Left ventricle myocardium superior (tissue), 1 donor: ENCODE data around the gene PLAC1. TPM values are rescaled to one million over a fixed set of nuclear protein-coding genes. Genes with fewer than 3 reads are reported as not detected.

Experiments
- ATAC-seq: fragments of 200-7000 bp; cut with Tn5 transposase; one replicate; pipeline ENCODE4 v1.9.1; 2020; ENCODE audit warnings: mild to moderate bottlenecking, moderate library complexity
- DNase-seq: peaks from one replicate; pipeline ENCODE4 v3.0.0-alpha.2; 2020
- intact Hi-C: fragments of 100-400 bp; cut with micrococcal nuclease; formaldehyde crosslinking; loops from one replicate; pipeline ENCODE4 v1.11.0; 2022
- total RNA-seq: library from RNA; stranded (reverse); fragmentation: NEBNext Ultra II Directional; extraction: Animal tissue kit (Norgen Biotek cat#: 25700); gene quantifications from one replicate; pipeline ENCODE4 v1.2.1, GENCODE V29; 2021
- donor health status: DM: no; HTN: yes; CAD: no; lungs with severe emphysema.

Gene PLAC1
- total RNA-seq, 1 donor from 2014 or later = not detected

DNA sequence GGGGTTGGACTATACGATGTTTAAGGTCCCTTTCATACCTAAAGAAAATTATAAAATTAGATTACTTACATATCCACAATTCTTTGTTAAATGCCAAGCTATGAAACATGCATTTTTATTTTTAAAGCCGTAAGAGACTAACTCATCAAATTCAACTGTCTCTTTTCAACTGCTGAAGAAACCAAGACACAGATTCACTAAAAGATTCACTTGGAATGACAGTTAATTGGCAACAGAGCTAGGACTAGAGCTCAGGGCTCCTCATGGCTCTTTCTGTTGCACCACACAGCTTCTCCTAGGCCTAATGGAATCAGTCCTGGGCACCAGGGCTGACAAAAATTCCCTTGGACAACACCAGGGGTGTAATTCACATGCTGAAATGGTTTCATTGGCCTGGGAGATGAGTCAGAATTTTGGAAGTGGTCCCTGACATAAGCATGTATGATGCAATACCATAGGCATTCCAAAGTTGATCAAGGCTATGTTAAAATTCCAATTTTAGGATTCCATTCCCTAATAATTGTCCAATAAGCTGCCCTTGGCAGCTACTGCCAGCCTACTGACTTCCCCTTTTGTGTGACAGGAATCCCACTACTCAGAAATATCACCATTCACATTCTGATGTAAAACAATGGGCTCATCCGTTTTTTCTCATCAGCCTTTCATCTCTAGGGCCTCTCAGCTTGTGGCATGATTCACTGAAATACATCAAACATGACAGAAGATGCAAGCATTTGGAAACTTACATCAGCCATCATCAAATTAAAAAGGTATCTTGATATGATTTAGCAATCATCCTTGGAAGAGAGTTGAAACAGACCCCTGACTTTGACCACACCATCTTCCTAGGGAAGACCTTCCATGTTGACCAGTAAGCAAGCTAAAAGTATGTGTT, 54.2 kb downstream of the PLAC1 start:
- intact Hi-C loops = no loop called here
- DNase-seq (no peak), ATAC-seq (peak; percentile 76)

DNA sequence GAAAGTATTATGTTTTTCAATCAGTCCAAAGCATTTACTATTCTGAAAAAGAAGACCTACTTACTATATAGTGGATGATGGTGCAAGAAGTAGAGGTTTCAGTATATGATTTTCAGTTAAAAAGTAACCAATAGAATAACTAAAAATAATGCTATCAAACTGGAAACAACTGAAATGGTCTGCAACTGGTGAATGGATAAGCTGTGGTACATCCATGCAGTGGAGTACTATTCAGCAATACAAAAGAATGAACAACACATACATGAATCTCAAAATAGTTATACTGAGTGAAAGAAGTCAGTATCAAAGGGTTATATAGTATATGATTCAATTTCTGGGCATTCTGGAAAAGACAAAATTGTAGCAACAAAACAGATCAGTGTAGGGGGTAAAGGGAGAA, 55.9 kb downstream of the PLAC1 start:
- no peak for ATAC-seq
- no peak for DNase-seq
- intact Hi-C loops = no loop called here

DNA sequence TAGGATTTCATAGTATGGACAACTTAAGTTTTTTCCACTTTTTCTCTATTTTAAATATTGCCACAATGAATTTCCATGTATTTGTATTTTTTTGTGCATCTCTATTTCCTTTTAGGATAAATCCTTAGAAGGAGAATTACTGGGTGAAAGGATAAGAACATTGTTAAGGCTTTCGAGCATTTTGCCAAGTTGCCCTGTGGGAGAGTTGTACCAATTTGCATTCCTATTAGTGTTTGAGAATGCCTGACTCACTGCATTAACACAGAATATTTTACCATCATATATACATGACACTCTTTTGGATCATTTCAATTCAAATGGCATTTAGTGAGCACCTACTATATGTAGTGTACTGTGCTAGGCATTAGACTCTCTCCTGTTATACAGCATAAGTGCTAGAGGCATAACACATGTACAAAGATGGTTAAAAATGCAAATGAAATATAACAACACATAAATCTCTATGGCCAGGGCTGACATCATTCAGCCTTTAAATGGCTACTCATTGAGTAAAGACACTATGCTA, 57.0 kb downstream of the PLAC1 start:
- DNase-seq = no peak
- no peak for ATAC-seq
- intact Hi-C loops = no loop called here

DNA sequence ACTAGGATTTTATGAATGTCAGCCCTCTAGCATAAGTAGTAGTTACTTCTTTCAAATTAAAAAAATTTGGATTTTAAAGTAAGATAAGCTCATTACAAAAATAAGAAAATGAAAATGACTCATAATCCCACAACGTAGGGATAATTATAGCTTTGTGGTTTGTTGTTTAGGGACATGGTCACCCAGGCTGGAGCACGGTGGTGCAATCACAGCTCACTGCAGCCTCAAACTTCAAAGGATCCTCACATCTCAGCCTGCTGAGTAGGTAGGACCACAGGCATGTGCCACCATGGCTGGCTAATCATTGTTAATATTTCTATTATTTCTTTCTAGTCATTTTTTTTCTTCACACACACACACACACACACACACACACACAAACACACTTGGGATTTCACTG, 57.6 kb downstream of the PLAC1 start:
- intact Hi-C loops = no loop called here
- ATAC-seq (no peak), DNase-seq (no peak)

DNA sequence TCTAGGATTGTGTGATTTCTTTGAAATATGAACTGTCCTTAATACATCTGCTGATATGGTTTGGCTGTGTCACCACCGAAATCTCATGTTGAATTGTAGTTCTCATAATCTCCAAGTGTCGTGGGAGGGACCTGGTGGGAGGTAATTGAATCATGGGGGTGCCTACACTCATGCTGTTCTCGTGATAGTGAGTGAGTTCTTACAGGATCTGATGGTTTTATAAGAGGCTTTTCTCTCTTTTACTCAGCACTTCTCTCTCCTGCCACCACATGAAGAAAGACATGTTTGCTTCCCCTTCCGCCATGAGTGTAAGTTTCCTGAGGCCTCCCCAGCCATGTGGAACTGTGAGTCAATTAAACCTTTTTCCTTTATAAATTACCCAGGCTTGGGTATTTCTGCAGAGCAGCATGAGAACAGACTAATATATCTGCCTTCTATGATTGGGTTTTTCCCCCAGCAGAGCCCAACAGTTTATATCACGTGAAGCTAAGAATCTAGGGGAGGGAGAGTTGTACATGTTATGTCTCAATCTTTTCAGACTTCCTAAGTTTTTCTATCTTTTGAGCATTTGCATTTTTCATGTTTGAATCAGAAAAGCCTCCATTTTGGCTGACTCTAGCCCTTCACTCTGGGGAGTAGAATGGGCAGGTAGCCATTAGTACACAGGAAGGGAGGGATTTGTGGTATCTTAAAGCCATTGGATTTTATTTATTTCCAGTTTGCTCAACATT, 58.9 kb downstream of the PLAC1 start:
- no peak for DNase-seq
- ATAC-seq = peak; percentile 71
- intact Hi-C loops = no loop called here

DNA sequence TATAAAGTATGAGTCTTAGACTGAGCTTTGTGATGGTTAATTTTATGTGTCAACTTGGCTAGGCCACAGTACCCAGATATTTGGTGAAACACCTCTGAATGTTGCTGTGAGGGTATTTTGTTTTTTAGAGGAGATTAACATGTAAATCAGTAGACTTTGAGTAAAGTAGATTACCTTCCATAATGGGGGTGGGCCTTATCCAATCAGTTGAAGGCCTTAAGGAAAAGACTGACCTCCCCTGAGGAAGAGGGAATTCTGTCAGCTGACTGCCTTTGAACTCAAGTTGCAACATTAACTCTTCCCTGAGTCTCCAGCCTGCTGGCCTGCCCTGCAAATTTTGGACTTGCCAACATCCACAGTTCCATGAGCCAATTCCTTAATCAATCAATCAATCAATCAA, 66.0 kb downstream of the PLAC1 start:
- ATAC-seq (no peak), DNase-seq (no peak)
- intact Hi-C loops = no loop called here

DNA sequence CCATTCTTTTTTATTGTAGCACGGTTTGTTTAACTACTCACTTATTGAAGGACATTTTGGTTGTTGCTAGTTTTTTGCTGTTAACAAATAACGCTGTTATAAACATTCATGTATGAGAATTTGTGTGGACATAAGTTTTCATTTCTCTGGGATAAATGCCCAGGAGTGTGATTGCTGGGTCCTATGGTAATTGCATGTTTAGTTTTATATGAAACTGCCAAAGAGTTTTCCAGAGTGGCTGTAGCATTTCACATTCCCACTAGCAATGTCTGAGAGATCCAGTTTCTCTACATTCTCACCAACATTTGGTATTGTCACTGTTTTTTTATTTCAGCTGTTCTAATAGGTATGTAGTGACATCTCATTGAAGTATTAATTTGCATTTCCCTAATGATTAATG, 66.8 kb downstream of the PLAC1 start:
- intact Hi-C loops = no loop called here
- no peak for ATAC-seq
- DNase-seq = no peak

DNA sequence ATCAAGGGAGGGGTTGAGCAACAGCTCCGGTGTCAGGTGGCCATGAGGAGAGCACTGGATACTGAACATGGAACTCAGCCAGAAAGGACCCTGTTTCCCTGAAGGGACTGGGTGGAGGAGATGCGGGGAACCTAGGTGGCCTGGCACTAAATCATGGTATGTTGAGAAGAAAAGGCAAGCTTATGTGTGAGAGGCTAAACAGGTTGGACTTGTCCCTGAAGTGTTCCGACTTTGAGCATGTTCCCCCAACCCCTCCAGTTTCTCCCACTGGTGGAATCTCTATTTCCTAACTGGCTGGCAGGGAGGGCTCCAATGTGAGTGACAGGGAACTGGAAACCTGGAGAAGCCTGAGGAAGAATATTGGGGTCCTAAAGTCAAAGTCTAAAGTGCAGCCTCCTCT, 69.5 kb downstream of the PLAC1 start:
- DNase-seq = no peak
- no peak for ATAC-seq

DNA sequence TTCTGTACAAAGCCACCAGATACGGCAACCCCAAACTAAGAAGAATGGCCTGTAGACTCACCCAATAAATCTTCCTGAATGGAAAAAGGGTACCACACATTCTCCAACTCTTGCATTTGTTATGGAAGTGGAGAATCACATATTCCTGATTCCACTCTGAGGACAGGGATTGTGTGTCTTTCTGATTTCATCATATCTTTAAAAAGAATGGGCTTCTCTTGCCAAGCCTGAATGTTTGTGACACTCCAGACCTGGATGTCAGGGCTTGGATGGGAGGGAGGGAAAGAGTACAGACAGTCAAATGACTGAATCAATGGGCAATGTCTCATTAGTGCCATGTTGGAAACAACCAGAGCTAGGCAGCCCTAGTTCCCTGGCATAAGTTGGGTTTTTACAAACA, 77.4 kb downstream of the PLAC1 start:
- intact Hi-C loops = no loop called here
- ATAC-seq (peak; percentile 80), DNase-seq (no peak)

More for the DNA sequence above, 69.5 kb downstream of the PLAC1 start:
- intact Hi-C loops = no loop called here

DNA sequence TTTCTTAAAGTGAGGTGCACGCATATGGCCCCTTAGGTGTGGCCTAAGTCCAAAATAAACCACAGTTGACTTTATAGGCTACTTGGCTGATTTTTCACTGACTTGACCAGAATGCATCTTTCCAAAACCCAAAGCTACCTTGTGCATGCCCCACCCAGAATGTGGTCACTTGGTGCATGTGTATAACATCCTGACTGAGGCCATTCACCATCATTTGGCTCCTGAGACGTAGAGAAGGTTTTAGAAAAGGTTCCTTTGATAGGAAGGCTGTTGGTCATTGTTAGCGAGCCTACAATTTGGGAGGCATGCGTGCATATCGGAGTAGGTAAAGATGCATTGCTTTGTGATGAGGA, 84.6 kb downstream of the PLAC1 start:
- DNase-seq (no peak), ATAC-seq (no peak)
- intact Hi-C loops = no loop called here

DNA sequence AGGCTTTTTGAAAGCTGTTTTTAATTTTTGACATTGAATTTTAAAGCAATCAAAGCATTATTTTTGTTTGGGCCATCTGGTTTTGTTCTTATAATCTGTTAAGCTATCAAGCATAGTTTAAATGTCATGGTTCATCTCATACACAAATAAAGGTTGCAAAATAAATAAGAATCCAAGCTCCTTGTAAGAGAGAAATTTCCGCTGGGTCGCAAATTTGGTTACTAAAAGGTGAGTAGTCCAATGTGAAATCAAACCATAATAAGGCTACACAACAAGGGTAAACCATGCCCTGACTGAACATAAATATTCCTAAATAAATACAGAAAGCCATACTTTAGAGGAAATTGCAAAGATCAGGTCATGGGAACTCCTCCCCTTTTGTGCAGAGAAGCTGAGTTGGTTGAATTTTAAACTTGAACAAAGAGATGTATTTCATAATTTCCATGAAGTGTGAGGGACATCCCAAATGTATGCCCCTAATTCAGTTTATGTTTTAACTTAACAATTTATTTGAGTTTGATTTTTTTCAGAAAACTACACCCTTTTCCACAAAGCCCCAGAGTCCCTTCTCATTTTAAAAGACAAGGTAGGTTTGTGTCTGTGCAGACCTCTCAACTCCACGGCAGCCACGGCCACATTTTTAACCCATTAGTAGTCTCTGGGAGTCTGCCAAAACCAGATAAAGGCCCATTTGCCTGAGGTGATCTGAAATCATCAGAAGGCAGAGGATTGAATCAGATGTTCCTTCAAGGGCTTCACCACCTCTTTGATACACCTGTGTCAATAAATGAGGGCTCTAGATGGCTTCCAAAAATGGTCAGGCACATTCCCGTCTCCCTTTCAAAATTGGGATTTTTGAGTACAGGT, 85.2 kb downstream of the PLAC1 start:
- no peak for DNase-seq
- no peak for ATAC-seq
- intact Hi-C loops = no loop called here

DNA sequence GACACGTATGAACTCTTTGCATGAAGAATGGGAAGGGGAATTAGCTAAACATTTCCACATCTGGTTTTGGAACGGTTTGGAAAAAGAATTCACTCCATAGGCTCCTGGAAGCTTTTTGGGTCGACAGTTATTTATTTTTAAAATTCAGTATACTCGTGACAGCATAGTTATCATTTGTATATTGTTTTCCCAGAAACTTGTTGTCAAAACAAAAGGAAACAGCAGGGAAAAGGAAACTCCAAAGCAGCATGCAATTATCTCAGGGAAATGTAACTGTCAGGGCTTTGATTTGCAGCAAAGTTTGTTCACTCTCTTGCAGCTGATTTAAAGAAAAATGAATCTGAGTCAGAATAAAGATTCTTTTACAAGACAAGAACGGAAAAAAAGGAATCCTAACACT, 86.5 kb downstream of the PLAC1 start:
- ATAC-seq (no peak), DNase-seq (no peak)
- intact Hi-C loops = no loop called here

DNA sequence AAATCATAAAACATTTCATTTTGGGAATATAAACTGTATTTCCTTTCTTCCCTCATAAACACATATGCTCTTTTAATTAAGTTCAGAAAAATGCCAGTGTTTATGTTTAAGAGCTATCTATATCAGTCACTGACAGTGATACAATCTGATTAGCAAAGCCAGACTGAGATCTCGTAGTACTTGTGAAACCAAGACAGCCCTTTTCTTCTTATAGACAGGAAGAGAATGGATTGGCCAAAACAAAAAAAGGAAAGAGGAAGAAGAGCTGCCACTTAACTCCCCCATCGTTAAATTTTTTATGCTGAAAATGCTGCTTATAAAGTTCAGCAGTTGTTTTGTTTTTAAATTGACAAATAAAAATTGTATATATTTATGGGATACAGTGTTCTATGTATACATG, 87.4 kb downstream of the PLAC1 start:
- DNase-seq (no peak), ATAC-seq (no peak)
- intact Hi-C loops = no loop called here

DNA sequence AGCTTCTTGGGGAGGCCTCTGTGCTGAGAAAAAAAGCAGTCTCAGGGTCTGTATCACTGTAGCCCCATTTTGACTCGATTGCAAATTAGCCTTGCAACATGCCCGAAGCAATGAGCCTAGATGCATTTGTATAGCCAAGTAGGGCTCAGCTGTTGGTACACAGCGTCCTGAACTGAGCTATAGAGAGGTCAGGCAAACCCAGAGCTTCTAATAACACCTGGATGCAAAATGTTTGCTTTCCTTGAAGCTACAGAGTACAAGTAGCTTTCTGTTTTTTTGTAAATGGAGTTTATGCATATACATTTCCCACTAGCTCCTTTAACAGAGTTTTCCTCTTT, 87.8 kb downstream of the PLAC1 start:
- DNase-seq (no peak), ATAC-seq (peak; percentile 93)
- intact Hi-C loops = no loop called here

DNA sequence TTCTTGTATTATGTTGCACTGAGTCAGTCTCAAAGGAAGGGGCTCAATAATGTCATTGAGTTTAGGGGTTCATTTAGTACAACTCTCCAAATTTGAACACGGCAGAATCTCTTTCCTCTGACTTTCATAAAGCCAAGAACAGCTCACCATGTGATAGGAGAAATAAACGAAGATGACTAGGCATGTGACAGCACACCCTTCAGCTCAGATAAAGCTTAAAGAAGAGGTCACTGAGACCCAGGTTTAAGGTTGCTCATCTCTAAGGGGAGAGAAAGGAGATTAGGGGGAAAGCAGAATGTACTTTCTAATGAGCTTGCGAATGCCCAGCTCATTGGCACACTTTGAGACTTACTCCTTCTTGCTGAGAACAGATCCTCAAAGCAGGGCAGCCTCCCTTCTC, 89.0 kb downstream of the PLAC1 start:
- DNase-seq (no peak), ATAC-seq (no peak)
- intact Hi-C loops = no loop called here

DNA sequence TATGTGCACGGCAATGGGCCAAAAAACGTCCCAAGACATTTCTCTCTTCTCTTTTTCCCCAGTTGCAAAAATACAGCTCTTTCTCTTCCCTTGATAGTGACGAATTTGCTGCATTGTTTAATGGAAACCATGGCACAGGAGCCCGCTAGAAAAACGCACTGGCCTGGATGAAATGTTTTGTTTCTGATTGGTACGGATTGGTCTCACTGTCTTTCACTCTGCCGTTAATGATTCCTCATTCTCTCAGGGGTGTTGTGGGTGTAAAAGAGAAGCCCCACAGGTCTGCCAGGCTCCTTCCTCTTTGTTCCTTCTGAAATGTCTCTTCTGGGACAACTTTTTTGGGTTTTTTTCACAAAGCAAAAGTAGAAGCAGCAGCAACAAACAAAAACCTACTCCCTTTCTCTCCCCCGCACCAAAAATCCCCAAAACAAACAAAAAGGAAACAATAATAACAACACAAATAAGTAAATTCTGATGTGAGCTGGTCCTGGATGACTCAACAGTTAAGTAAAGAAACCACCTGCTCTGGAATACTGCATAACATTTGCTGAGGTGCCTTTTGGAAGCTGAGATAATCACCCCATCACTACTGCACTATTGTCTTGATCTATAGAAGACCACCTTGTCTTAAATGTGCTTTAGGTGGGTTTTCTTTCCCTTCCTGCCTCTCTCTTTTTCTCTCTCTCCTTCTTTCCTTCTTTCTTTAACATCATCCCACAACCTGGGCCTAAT, 89.8 kb downstream of the PLAC1 start:
- intact Hi-C loops = no loop called here
- no peak for DNase-seq
- no peak for ATAC-seq

DNA sequence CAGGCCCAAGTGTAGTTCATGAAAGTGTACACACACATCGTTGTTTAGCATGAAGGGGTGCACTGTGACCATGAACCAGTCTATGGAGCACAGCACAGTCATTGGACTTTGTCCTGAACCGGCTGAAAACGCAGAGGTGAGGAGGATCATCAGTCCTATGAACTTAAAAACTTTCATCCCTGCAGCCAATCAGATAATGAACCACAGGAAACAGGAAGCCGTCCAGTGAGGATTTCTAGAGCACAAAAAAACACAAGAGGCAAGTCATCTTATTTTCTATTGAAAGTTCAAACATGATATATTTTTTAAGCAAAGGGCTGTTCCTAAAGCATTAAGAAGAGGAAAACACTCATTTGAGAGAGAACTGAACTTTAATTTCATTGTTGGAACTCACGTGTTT, 91.8 kb downstream of the PLAC1 start:
- intact Hi-C loops = no loop called here
- no peak for DNase-seq
- no peak for ATAC-seq

DNA sequence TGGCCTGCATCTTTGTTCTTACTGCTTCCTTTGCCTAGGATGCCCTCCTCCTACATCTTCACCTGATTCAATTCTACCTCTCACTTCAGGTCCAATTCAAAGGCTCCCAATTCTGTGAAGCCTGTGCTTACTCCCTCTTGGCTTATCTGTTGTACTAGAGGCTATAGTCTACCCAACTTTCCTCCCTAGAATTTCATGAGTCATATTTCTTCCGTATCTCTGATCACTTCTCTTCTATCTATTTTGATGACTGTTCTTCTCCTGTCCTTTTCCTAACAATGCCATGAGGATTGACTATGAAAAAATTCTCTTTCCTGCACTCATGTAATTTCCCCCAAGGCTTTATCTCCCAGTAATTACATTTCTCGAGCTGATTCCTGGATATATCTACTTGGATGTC, 96.3 kb downstream of the PLAC1 start:
- no peak for ATAC-seq
- intact Hi-C loops = no loop called here
- no peak for DNase-seq

DNA sequence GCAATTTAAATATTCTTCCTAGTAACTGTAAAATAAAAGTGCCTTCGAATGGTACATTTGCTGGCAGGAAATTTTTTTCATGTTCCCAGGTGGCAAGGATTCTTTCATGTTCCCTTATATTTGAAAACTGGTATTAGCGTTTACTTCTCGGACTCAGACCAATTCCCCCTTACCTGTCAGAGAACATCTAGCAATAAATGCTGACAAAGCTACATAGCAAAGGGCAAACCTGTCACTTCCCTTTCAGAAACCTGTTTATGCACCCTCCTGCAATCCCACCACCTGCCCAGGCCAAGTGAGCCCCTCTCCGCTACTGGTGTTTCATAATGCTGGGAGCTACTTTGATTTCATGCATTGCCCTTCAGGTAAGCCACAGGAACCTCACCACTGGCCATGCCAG, 100.1 kb downstream of the PLAC1 start:
- intact Hi-C loops = no loop called here
- ATAC-seq (no peak), DNase-seq (no peak)
